K562 (cell line): ENCODE measurements around the gene LCE3A. TPM values are rescaled to one million over a fixed set of nuclear protein-coding genes. Genes with fewer than 3 reads are reported as not detected.

Source experiments
- ARHGAP35 ChIP-seq: fragments of 450-650 bp; IDR thresholded peaks from 2 replicates; pipeline ENCODE4 v1.6.1; 2018; ENCODE audit not compliant: partially characterized antibody
- BHLHE40 ChIP-seq: IDR thresholded peaks from 2 replicates; pipeline ENCODE4 v1.6.1; 2011; ENCODE audit warnings: low read length, improper control_type of control experiment
- E2F8 ChIP-seq: fragments of 450-650 bp; IDR thresholded peaks from 2 replicates; pipeline ENCODE4 v1.7.1; 2018; ENCODE audit warnings: mild to moderate bottlenecking, low read depth; ENCODE audit not compliant: partially characterized antibody
- HEY1 ChIP-seq: fragments of 250-450 bp; sonication (Bioruptor Pico); IDR thresholded peaks from 2 replicates; pipeline ENCODE4 v1.5.0; 2020; ENCODE audit warnings: mild to moderate bottlenecking, moderate library complexity, borderline replicate concordance
- IRF9 ChIP-seq: fragments of 450-650 bp; IDR thresholded peaks from 2 replicates; pipeline ENCODE4 v1.6.1; 2016; ENCODE audit warnings: missing biosample characterization, missing genetic modification characterization
- MYC ChIP-seq, 2 experiments: fragments of 250-450 bp in 1 of 2; sonication (Bioruptor Pico) in 1 of 2; IDR thresholded peaks; 2 replicates each; pipeline versions ENCODE4 v1.5.1 to v1.6.1; 2012 to 2021; ENCODE audit warnings: low read depth in 2 of 2, borderline replicate concordance in 1 of 2, improper control_type of control experiment in 1 of 2, low read length in 1 of 2, mild to moderate bottlenecking in 1 of 2, moderate library complexity in 1 of 2
- NCOR1 ChIP-seq: fragments of 450-650 bp; IDR thresholded peaks from 2 replicates; pipeline ENCODE4 v1.6.1; 2016; ENCODE audit warnings: mild to moderate bottlenecking, moderate library complexity
- USF2 ChIP-seq: sonication (generic); formaldehyde crosslinking; IDR thresholded peaks from 2 replicates; pipeline ENCODE4 v1.5.0; 2020; ENCODE audit warnings: missing genetic modification reagents
- polyA plus RNA-seq, 8 experiments: library from polyadenylated mRNA; depleted of rRNA in 4 of 8; stranded (reverse) in 5 of 8; unstranded in 3 of 8; fragments of >200 nt; fragmentation: Nextera tagmentation in 2 of 8; fragmentation: Illumina TruSeq in 1 of 8; extraction: Ambion mirVana in 2 of 8; extraction: Trizol in 1 of 8; gene quantifications; 2 replicates each; pipeline versions ENCODE4 v1.2.1 to v1.2.3, GENCODE V29; 2011 to 2014; ENCODE audit warnings: inconsistent platforms in 1 of 8, missing spikeins in 1 of 8
- total RNA-seq, 7 experiments: library from RNA; depleted of rRNA in 6 of 7; stranded (reverse); fragments of >200 nt in 6 of 7; fragmentation: Illumina TruSeq in 2 of 7; extraction: Trizol in 2 of 7; gene quantifications; 2 replicates each; pipeline versions ENCODE4 v1.2.1 to v1.2.3, GENCODE V29; 2011 to 2021; ENCODE audit warnings: low replicate concordance in 1 of 7
- TF ChIP-seq, protein P1 (sequence below): sonication (generic); formaldehyde crosslinking; IDR thresholded peaks from 2 replicates; pipeline ENCODE4 v1.8.1; 2023; ENCODE audit warnings: mild to moderate bottlenecking, missing genetic modification reagents

The LCE3A gene
- total and polyA plus RNA-seq, 9 of the 15 experiments (the other 6 are each of a cell fraction or from before 2014, with no cell fraction given) = not detected

- no peak for TF ChIP-seq MYC (IDR thresholded peaks at IDR 0.05; ENCODE audit: low read depth, low read length)
- TF ChIP-seq MYC (CRISPR knock-in tag; IDR thresholded peaks at IDR 0.05; ENCODE audit: borderline replicate concordance, low read depth) = no peak
- no peak for TF ChIP-seq IRF9 (tag)
- no peak for TF ChIP-seq NCOR1
- no peak for TF ChIP-seq BHLHE40
- no peak for TF ChIP-seq ARHGAP35
- TF ChIP-seq, protein P1, sequence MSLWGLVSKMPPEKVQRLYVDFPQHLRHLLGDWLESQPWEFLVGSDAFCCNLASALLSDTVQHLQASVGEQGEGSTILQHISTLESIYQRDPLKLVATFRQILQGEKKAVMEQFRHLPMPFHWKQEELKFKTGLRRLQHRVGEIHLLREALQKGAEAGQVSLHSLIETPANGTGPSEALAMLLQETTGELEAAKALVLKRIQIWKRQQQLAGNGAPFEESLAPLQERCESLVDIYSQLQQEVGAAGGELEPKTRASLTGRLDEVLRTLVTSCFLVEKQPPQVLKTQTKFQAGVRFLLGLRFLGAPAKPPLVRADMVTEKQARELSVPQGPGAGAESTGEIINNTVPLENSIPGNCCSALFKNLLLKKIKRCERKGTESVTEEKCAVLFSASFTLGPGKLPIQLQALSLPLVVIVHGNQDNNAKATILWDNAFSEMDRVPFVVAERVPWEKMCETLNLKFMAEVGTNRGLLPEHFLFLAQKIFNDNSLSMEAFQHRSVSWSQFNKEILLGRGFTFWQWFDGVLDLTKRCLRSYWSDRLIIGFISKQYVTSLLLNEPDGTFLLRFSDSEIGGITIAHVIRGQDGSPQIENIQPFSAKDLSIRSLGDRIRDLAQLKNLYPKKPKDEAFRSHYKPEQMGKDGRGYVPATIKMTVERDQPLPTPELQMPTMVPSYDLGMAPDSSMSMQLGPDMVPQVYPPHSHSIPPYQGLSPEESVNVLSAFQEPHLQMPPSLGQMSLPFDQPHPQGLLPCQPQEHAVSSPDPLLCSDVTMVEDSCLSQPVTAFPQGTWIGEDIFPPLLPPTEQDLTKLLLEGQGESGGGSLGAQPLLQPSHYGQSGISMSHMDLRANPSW (CRISPR knock-in tag) = no peak
- TF ChIP-seq USF2 (CRISPR knock-in tag) = no peak
- TF ChIP-seq E2F8 = no peak
- no peak for TF ChIP-seq HEY1 (CRISPR knock-in tag)
Measured at GRCh38 chr1:152626744-152627143, 3.8 kb upstream of the LCE3A start (continued).
